Transverse colon (tissue), 4 donors: ENCODE results near the gene GRIFIN. TPM values are rescaled to one million over a fixed set of nuclear protein-coding genes. Genes with fewer than 3 reads are reported as not detected.

Experiments
- DNase-seq: peaks from one replicate; pipeline ENCODE4 v3.0.0-alpha.2; 2019
- H3K27ac ChIP-seq, 4 donors: fragments of 200-600 bp; sonication (generic); 2 replicates each; pipeline ENCODE4 v1.5.1; 2016 to 2018; ENCODE audit warnings: inconsistent platforms in 4 of 4
- H3K27me3 ChIP-seq: fragments of 200-600 bp; sonication (generic); 2 replicates; pipeline ENCODE4 v1.5.1; 2017; ENCODE audit warnings: inconsistent platforms
- H3K36me3 ChIP-seq, 4 donors: fragments of 200-600 bp; sonication (generic); 2 replicates each; pipeline ENCODE4 v1.5.1; 2017 to 2019; ENCODE audit warnings: inconsistent platforms in 4 of 4
- H3K4me1 ChIP-seq, 4 donors: fragments of 200-600 bp; sonication (generic); 2 replicates each; pipeline ENCODE4 v1.5.1; 2017 to 2020; ENCODE audit warnings: inconsistent platforms in 4 of 4
- H3K4me3 ChIP-seq, 4 donors: fragments of 200-600 bp; sonication (generic); 1 replicate in 1 of 4; 2 replicates in 3 of 4; pipeline versions ENCODE4 v1.5.1 to v1.6.1; 2017 to 2019; ENCODE audit warnings: inconsistent platforms in 4 of 4
- H3K9me3 ChIP-seq, 2 donors: fragments of 200-600 bp; sonication (generic); 2 replicates each; pipeline ENCODE4 v1.5.1; 2017 to 2019; ENCODE audit warnings: inconsistent platforms in 2 of 2
- CTCF ChIP-seq, 5 experiments: fragments of 200-600 bp in 3 of 5; fragments of 450-650 bp in 2 of 5; sonication (generic) in 3 of 5; IDR thresholded peaks; 1 replicate in 2 of 5; 2 replicates in 3 of 5; pipeline ENCODE4 v1.5.1; 2016 to 2017; ENCODE audit warnings: antibody characterized with exemption in 5 of 5, inconsistent platforms in 3 of 5, mild to moderate bottlenecking in 2 of 5, moderate library complexity in 1 of 5
- EP300 ChIP-seq: sonication (generic); formaldehyde crosslinking; IDR thresholded peaks from one replicate; pipeline ENCODE4 v1.6.1; 2017; ENCODE audit warnings: antibody characterized with exemption, low read depth
- POLR2A ChIP-seq: fragments of 450-650 bp; IDR thresholded peaks from one replicate; pipeline ENCODE4 v1.6.1; 2016; ENCODE audit warnings: antibody characterized with exemption, mild to moderate bottlenecking, moderate library complexity
- POLR2AphosphoS5 ChIP-seq, 3 donors: sonication (generic); formaldehyde crosslinking; IDR thresholded peaks; one replicate each; pipeline ENCODE4 v1.6.1; 2016; ENCODE audit warnings: antibody characterized with exemption in 3 of 3
- WGBS, 2 donors: methylation state at CpG; one replicate each; pipeline ENCODE4 v1.1.5; 2018; ENCODE audit warnings: low coverage in 1 of 2; 5-methylcytosine and 5-hydroxymethylcytosine counted together
- in situ Hi-C, 4 donors: fragments of 200-750 bp; cut with MboI; loops; one replicate each; pipeline versions ENCODE4 v1.15.0 to v1.15.1; 2017; ENCODE audit warnings: low sequenced_read_pairs in 3 of 4, low pct_ligation_motif_present in 1 of 4, low pct_unique_long_range_greater_than_20kb in 1 of 4
- intact Hi-C: fragments of 100-400 bp; cut with DNase I; formaldehyde crosslinking; loops from one replicate; pipeline ENCODE4 v1.15.1; 2023; ENCODE audit warnings: low total_unique reads
- total RNA-seq, 4 donors: library from RNA; depleted of rRNA; stranded (reverse); fragments of >200 nt; gene quantifications; one replicate each; pipeline ENCODE4 v1.1.0, GENCODE V29; 2016

GRIFIN gene
- total RNA-seq, 4 donors from 2014 or later = not detected

- no peak overlapping the region for H3K27ac ChIP-seq
- peaks cover 0 to under 1% (median 0%) of the 10 kb centered on the region in 4 donors for H3K36me3 ChIP-seq
- H3K27me3 ChIP-seq = no peaks in the 10 kb centered on the region
- TF ChIP-seq POLR2AphosphoS5 (IDR thresholded peaks at IDR 0.05) = no peak
- TF ChIP-seq POLR2A = no peak
- no peak for TF ChIP-seq CTCF (IDR thresholded peaks at IDR 0.05)
- TF ChIP-seq EP300 = no peak
- 93% methylated on average over 13 of the region's 13 CpGs; no CpG with 5 or more reads in 1 of the 2 donors for WGBS, 2 donors
- H3K4me1 ChIP-seq = peaks cover 0 to 9% (median 3%) of the 10 kb centered on the region in 4 donors
- no peak overlapping the region for H3K4me3 ChIP-seq
- intact Hi-C loops = no loop called here
- in situ Hi-C loops = no loop called here
- H3K9me3 ChIP-seq = no peaks in the 10 kb centered on the region
- no peak for DNase-seq
Measured at GRCh38 chr7:2438775-2439174, 37.4 kb downstream of the GRIFIN start.

GRCh38 chr7:2438186-2438585, 38.0 kb downstream of the GRIFIN start:
- H3K4me3 ChIP-seq = no peak overlapping the region
- 57 to 100% methylated on average over 1 to 7 of the region's 7 CpGs for WGBS, 2 donors
- H3K4me1 ChIP-seq = peaks cover 0 to 9% (median 3%) of the 10 kb centered on the region in 4 donors
- H3K27me3 ChIP-seq = no peaks in the 10 kb centered on the region
- TF ChIP-seq CTCF (IDR thresholded peaks at IDR 0.05) = no peak
- TF ChIP-seq EP300 = no peak
- no peak for TF ChIP-seq POLR2AphosphoS5 (IDR thresholded peaks at IDR 0.05)
- TF ChIP-seq POLR2A = no peak
- H3K9me3 ChIP-seq = no peaks in the 10 kb centered on the region
- in situ Hi-C loops (no loop called here), intact Hi-C loops (no loop called here)
- H3K27ac ChIP-seq = no peak overlapping the region
- H3K36me3 ChIP-seq = peaks cover 0 to 6% (median 0%) of the 10 kb centered on the region in 4 donors
- DNase-seq = no peak

- no peak overlapping the region for H3K27ac ChIP-seq
Measured at GRCh38 chr7:2437537-2438148, 38.6 kb downstream of the GRIFIN start.

GRCh38 chr7:2437136-2437535, 39.1 kb downstream of the GRIFIN start:
- no peak overlapping the region for H3K4me3 ChIP-seq
- H3K27me3 ChIP-seq = no peaks in the 10 kb centered on the region
- in situ Hi-C loops = no loop called here
- peaks cover 0 to 6% (median 0%) of the 10 kb centered on the region in 4 donors for H3K36me3 ChIP-seq
- intact Hi-C loops = no loop called here
- no peaks in the 10 kb centered on the region for H3K9me3 ChIP-seq
- 66% methylated on average over 9 of the region's 9 CpGs; no CpG with 5 or more reads in 1 of the 2 donors for WGBS, 2 donors
- TF ChIP-seq EP300 (no peak), POLR2A (no peak), POLR2AphosphoS5 (IDR thresholded peaks at IDR 0.05) (no peak), CTCF (IDR thresholded peaks at IDR 0.05) (no peak)
- peaks cover 0 to 10% (median 4%) of the 10 kb centered on the region in 4 donors for H3K4me1 ChIP-seq
- H3K27ac ChIP-seq = no peak overlapping the region
- DNase-seq = peak; percentile 42

More at GRCh38 chr7:2437537-2438148, 38.6 kb downstream of the GRIFIN start:
- in situ Hi-C loops (no loop called here), intact Hi-C loops (no loop called here)
- WGBS, 2 donors = 77% methylated on average over 16 of the region's 16 CpGs; no CpG with 5 or more reads in 1 of the 2 donors
- peaks cover 0 to 6% (median 0%) of the 10 kb centered on the region in 4 donors for H3K36me3 ChIP-seq
- H3K4me3 ChIP-seq = no peak overlapping the region
- peak; percentile 21 for DNase-seq
- no peaks in the 10 kb centered on the region for H3K27me3 ChIP-seq
- TF ChIP-seq POLR2A (no peak), EP300 (no peak), CTCF (IDR thresholded peaks at IDR 0.05) (no peak), POLR2AphosphoS5 (IDR thresholded peaks at IDR 0.05) (no peak)
- H3K9me3 ChIP-seq = no peaks in the 10 kb centered on the region
- H3K4me1 ChIP-seq = peaks cover 0 to 9% (median 3%) of the 10 kb centered on the region in 4 donors
